ENCODE data around the gene TAGLN. TPM values are rescaled to one million over a fixed set of nuclear protein-coding genes. Genes with fewer than 3 reads are reported as not detected.
A peak's percentile ranks its signal among the peaks of the same experiment; 100 is the strongest.

TAGLN gene
- total RNA-seq, 1 experiment from 2014 or later: 71.5 TPM

- Mint-ChIP-seq H3K4me3 (peak overlapping the region; percentile 63), H3K27me3 (ENCODE audit: low read depth) (no peaks in the 10 kb centered on the region; the same call in 1 of the 2 replicates), H3K9me3 (no peaks in the 10 kb centered on the region), H3K36me3 (no peaks in the 10 kb centered on the region), H3K27ac (peak overlapping the region; percentile 40), H3K4me1 (peaks cover 36% of the 10 kb centered on the region)
- ATAC-seq (no peak), DNase-seq (ENCODE audit: low spot score) (no peak)
- ChIA-PET POLR2A (interaction anchor here (1.8 kb wide), 1 partner anchor 20 kb away, joined by 4 read pairs; the partner anchor contains the start of gene SIDT2), CTCF (interaction anchor here (0.5 to 3.2 kb wide), 6 partner anchors 17 to 408 kb away, joined by 3 to 12 read pairs (median 4); partner anchors contain the start of genes APOA5 and BACE1)
- TF ChIP-seq GTF2I (CRISPR knock-in tag; conservative IDR thresholded peaks at IDR 0.05) (peak; percentile 71; the same call in 1 of the 2 replicates), NFATC4 (CRISPR knock-in tag; IDR thresholded peaks at IDR 0.05) (0 out of 2 replicates have a peak, but pooled peaks have one; percentile 75), EMX1 (CRISPR knock-in tag; IDR thresholded peaks at IDR 0.05) (no peak)
Observed at GRCh38 chr11:117198613-117199012, 557 bp upstream of the TAGLN start.

DNA sequence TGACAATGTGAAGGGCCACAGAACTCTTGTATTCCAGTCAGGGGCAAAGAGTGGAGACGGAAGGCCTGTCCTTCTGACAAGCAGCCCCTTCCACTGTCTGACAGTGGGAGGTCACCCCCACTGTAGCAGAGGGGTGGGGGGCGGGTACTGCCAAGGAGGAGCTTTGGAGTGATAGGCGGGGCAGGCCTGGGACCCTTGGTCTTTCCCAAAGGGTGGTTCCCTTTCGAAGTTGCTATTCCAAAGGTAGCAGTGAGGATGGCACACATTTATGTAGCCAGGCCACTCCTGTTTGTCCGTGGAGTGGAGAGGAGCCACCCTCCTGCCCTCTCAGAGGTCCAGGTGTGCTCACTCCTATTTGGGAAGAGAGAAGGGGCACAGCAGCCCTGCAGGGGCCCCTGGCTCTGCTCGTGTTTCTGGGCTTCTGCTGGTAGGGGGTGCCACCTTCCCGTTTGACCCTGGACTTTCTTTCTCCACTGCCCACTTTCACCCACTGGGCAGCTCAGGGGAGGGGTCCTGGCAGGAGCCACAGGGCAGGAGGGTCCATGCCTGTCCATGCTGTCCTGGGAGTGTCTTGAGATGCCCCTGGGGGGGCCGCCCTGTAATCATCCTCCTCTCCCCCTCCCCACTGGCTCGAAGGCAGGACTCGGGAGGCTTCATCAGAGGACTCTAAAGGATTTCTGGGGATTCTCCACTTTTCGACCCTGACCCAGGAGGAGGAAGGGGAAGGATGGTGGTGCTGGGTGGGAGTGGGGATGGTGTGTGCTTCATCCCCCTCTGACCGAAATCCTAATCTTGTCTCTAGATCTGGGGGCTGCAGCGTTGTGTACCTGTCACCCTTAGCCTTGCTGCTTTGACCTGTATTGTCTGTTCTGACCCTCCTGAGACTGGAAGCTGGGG is 994 bp downstream of the TAGLN start:
- Mint-ChIP-seq H3K27me3 (ENCODE audit: low read depth) (no peaks in the 10 kb centered on the region; the same call in 1 of the 2 replicates), H3K9me3 (no peaks in the 10 kb centered on the region), H3K36me3 (peaks cover 5% of the 10 kb centered on the region), H3K4me1 (peaks cover 36% of the 10 kb centered on the region), H3K27ac (peak overlapping the region; percentile 83), H3K4me3 (peak overlapping the region; percentile 63)
- no peak for DNase-seq (ENCODE audit: low spot score)
- no peak for ATAC-seq
- TF ChIP-seq SP1 (CRISPR knock-in tag; conservative IDR thresholded peaks at IDR 0.05) (no peak), PRRX2 (CRISPR knock-in tag; IDR thresholded peaks at IDR 0.05) (0 out of 2 replicates have a peak, but pooled peaks have one; percentile 14)
- POLR2A ChIA-PET: interaction anchor here (1.5 to 1.8 kb wide), 2 partner anchors 20 to 22 kb away, joined by 4 to 5 read pairs; partner anchors contain the start of gene SIDT2
- CTCF ChIA-PET: interaction anchor here (0.6 to 3.2 kb wide), 8 partner anchors 16 to 409 kb away, joined by 3 to 12 read pairs (median 4); partner anchors contain the start of gene APOA5

DNA sequence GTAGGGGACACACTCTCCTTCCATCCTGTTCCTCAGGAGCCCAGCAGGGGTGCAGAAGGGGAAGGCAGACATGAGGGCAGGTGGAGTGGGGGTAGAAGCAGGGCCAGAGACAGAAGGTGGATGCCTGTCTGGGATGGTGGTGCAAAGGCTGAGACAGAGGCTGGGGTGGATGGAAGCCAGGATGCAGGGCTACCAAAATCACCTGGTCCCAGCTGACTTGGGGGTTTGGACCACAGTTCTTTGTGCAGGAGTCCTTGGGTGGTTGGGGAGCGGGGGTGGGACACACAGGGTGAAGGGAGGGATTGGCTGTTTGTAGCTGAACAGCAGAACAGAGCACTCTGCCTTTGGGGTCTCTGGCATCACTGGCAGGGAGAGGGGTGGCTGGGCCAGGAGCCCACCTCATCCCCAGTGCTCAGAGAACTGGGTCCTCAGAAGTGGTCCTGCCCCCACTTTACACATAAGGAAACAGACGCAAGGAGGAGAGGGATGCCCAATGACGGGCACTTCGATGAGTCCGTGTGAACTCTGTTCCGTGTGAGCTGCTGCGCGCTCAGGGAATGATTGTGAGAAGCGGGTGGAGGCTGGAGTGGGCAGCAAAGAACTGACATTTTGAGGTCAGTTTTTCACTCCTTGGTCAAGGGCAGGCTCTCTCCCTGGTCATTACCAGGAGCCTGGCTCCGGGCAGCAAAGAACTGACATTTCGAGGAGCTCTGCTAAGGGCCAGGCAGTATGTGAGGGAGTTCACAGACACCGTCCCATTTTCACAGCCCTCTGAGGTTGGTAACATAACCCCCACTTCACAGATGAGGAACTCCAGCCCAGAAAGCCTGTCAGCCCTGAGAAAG is 1.9 kb downstream of the TAGLN start:
- ChIA-PET POLR2A (interaction anchor here (1.0 to 2.0 kb wide), 3 partner anchors 16 to 22 kb away, joined by 3 to 10 read pairs (median 5); partner anchors contain the start of gene SIDT2), CTCF (interaction anchor here (0.6 to 1.3 kb wide), 5 partner anchors 17 to 63 kb away, joined by 3 to 5 read pairs (median 3); no protein-coding TSS in a partner anchor)
- no peaks in the 10 kb centered on the region; the same call in 1 of the 2 replicates for H3K27me3 Mint-ChIP-seq (ENCODE audit: low read depth)
- TF ChIP-seq USF1 (CRISPR knock-in tag; IDR thresholded peaks at IDR 0.05): no peak
- no peak for TF ChIP-seq CREB1 (CRISPR knock-in tag; IDR thresholded peaks at IDR 0.05)
- TF ChIP-seq ZNF219 (CRISPR knock-in tag; IDR thresholded peaks at IDR 0.05; ENCODE audit: borderline replicate concordance): no peak
- no peak for TF ChIP-seq TEAD4 (CRISPR knock-in tag; IDR thresholded peaks at IDR 0.05)
- no peak for TF ChIP-seq ZNF121 (CRISPR knock-in tag; IDR thresholded peaks at IDR 0.05)
- TF ChIP-seq, protein P1, sequence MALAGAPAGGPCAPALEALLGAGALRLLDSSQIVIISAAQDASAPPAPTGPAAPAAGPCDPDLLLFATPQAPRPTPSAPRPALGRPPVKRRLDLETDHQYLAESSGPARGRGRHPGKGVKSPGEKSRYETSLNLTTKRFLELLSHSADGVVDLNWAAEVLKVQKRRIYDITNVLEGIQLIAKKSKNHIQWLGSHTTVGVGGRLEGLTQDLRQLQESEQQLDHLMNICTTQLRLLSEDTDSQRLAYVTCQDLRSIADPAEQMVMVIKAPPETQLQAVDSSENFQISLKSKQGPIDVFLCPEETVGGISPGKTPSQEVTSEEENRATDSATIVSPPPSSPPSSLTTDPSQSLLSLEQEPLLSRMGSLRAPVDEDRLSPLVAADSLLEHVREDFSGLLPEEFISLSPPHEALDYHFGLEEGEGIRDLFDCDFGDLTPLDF (CRISPR knock-in tag; IDR thresholded peaks at IDR 0.05): no peak
- no peak for TF ChIP-seq NFYB (CRISPR knock-in tag; conservative IDR thresholded peaks at IDR 0.05; ENCODE audit: low read depth)
- TF ChIP-seq SOX15 (CRISPR knock-in tag; IDR thresholded peaks at IDR 0.05): no peak
- TF ChIP-seq FOXJ3 (CRISPR knock-in tag; IDR thresholded peaks at IDR 0.05; ENCODE audit: borderline replicate concordance): no peak
- TF ChIP-seq, protein P2, sequence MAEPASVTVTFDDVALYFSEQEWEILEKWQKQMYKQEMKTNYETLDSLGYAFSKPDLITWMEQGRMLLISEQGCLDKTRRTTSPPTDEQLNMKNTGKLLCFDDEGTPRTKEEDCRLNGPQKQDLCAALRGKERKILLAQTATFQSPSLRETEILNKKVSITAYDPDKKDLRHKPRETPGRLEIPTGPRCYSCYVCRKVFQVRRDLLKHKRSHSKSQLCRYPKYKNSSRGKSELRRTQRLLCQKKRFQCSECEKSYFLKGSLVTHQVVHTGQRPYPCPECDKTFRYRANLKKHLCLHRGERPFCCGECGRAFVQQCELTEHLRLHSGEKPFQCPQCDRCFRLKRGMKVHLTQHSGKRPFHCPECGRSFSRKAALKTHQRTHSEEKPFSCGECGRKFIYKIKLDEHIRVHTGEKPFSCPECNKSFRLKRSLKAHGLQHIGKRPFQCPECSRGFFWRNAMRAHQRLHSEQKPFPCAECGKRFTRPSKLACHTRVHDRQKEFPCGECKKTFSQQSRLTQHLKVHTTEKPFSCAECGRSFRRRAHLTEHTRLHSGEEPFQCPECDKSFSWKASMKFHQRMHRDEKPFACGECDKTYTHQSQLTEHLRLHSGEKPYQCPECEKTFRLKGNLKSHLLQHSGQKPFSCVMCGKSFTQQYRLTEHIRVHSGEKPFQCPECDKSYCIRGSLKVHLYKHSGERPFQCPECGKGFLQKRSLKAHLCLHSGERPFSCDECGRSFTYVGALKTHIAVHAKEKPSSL (CRISPR knock-in tag; conservative IDR thresholded peaks at IDR 0.05): no peak
- TF ChIP-seq HMGA2 (CRISPR knock-in tag; IDR thresholded peaks at IDR 0.05): no peak
- TF ChIP-seq, protein P3, sequence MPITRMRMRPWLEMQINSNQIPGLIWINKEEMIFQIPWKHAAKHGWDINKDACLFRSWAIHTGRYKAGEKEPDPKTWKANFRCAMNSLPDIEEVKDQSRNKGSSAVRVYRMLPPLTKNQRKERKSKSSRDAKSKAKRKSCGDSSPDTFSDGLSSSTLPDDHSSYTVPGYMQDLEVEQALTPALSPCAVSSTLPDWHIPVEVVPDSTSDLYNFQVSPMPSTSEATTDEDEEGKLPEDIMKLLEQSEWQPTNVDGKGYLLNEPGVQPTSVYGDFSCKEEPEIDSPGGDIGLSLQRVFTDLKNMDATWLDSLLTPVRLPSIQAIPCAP (CRISPR knock-in tag; IDR thresholded peaks at IDR 0.05): no peak
- no peak for TF ChIP-seq SMAD3 (CRISPR knock-in tag; IDR thresholded peaks at IDR 0.05; ENCODE audit: borderline replicate concordance)
- TF ChIP-seq STAT6 (CRISPR knock-in tag; conservative IDR thresholded peaks at IDR 0.05; ENCODE audit: low read depth): no peak
- TF ChIP-seq GRHL2 (CRISPR knock-in tag; IDR thresholded peaks at IDR 0.05; ENCODE audit: insufficient replicate concordance, severe bottlenecking): no peak
- ATAC-seq: no peak
- H3K4me1 Mint-ChIP-seq: peaks cover 36% of the 10 kb centered on the region
- H3K27ac Mint-ChIP-seq: no peak overlapping the region
- peak overlapping the region; percentile 32 for H3K4me3 Mint-ChIP-seq
- DNase-seq (ENCODE audit: low spot score): no peak
- H3K9me3 Mint-ChIP-seq: no peaks in the 10 kb centered on the region
- peaks cover 7% of the 10 kb centered on the region for H3K36me3 Mint-ChIP-seq

Data from WTC11 (cell line).